ENCODE data around the gene RAET1L. TPM values are rescaled to one million over a fixed set of nuclear protein-coding genes. Genes with fewer than 3 reads are reported as not detected.
A peak's percentile ranks its signal among the peaks of the same experiment; 100 is the strongest.

The RAET1L gene
- total and polyA plus RNA-seq, 2 experiments from 2014 or later: not detected

DNA sequence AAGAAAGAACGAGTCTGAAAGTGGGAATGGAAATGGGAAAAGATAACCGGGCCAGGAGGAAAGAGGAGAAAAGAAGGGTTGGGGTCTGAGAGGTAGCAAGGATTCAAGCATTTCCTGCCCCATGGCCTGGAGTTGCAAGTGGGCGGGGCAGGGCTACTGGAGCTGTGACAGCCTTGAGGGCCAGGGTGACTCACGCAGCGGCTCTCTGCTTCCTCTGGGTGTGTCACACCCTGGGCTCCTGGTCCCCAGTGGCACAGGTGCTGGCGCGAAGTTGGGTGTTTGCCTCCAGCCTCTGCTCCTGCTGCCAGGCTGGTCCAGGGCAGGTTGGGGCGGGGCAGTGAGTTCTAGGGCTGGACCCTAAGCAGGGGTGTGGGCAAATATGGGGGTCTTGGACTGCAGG, 46.9 kb upstream of the RAET1L start:
- ATAC-seq (no peak), DNase-seq (ENCODE audit: low spot score) (peak; percentile 63)
- Mint-ChIP-seq H3K27me3 (ENCODE audit: insufficient read depth, low read depth, poor library complexity) (peaks cover 24% of the 10 kb centered on the region), H3K4me1 (peaks cover 17% of the 10 kb centered on the region), H3K4me3 (no peak overlapping the region), H3K27ac (no peak overlapping the region), H3K36me3 (ENCODE audit: low read depth) (no peaks in the 10 kb centered on the region), H3K9me3 (no peaks in the 10 kb centered on the region)
- Histone ChIP-seq H3K4me3 (no peak overlapping the region), H3K27ac (ENCODE audit: low read depth) (no peak overlapping the region), H3K4me2 (no peak overlapping the region), H3K9me2 (ENCODE audit: insufficient read depth) (no peaks in the 10 kb centered on the region), H2AFZ (no peak overlapping the region), H3F3A (replicated peaks; ENCODE audit: low read depth) (no peaks in the 10 kb centered on the region), H4K20me1 (replicated peaks; ENCODE audit: insufficient read depth) (no peaks in the 10 kb centered on the region), H3K36me3 (ENCODE audit: insufficient read depth) (no peaks in the 10 kb centered on the region), H3K4me1 (ENCODE audit: insufficient read depth) (no peaks in the 10 kb centered on the region), H3K27me3 (ENCODE audit: insufficient read depth) (peaks cover 21% of the 10 kb centered on the region), H3K79me2 (replicated peaks; ENCODE audit: insufficient read depth) (no peaks in the 10 kb centered on the region)
- TF ChIP-seq, protein P1, sequence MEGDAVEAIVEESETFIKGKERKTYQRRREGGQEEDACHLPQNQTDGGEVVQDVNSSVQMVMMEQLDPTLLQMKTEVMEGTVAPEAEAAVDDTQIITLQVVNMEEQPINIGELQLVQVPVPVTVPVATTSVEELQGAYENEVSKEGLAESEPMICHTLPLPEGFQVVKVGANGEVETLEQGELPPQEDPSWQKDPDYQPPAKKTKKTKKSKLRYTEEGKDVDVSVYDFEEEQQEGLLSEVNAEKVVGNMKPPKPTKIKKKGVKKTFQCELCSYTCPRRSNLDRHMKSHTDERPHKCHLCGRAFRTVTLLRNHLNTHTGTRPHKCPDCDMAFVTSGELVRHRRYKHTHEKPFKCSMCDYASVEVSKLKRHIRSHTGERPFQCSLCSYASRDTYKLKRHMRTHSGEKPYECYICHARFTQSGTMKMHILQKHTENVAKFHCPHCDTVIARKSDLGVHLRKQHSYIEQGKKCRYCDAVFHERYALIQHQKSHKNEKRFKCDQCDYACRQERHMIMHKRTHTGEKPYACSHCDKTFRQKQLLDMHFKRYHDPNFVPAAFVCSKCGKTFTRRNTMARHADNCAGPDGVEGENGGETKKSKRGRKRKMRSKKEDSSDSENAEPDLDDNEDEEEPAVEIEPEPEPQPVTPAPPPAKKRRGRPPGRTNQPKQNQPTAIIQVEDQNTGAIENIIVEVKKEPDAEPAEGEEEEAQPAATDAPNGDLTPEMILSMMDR (conservative IDR thresholded peaks at IDR 0.05; ENCODE audit: low read depth in 2 of 2): no peak
- no peak for TF ChIP-seq NANOG (IDR thresholded peaks at IDR 0.05; ENCODE audit: borderline replicate concordance)
- TF ChIP-seq, protein P2, sequence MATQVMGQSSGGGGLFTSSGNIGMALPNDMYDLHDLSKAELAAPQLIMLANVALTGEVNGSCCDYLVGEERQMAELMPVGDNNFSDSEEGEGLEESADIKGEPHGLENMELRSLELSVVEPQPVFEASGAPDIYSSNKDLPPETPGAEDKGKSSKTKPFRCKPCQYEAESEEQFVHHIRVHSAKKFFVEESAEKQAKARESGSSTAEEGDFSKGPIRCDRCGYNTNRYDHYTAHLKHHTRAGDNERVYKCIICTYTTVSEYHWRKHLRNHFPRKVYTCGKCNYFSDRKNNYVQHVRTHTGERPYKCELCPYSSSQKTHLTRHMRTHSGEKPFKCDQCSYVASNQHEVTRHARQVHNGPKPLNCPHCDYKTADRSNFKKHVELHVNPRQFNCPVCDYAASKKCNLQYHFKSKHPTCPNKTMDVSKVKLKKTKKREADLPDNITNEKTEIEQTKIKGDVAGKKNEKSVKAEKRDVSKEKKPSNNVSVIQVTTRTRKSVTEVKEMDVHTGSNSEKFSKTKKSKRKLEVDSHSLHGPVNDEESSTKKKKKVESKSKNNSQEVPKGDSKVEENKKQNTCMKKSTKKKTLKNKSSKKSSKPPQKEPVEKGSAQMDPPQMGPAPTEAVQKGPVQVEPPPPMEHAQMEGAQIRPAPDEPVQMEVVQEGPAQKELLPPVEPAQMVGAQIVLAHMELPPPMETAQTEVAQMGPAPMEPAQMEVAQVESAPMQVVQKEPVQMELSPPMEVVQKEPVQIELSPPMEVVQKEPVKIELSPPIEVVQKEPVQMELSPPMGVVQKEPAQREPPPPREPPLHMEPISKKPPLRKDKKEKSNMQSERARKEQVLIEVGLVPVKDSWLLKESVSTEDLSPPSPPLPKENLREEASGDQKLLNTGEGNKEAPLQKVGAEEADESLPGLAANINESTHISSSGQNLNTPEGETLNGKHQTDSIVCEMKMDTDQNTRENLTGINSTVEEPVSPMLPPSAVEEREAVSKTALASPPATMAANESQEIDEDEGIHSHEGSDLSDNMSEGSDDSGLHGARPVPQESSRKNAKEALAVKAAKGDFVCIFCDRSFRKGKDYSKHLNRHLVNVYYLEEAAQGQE (IDR thresholded peaks at IDR 0.05; ENCODE audit: unreplicated experiment): no peak
- TF ChIP-seq, protein P3, sequence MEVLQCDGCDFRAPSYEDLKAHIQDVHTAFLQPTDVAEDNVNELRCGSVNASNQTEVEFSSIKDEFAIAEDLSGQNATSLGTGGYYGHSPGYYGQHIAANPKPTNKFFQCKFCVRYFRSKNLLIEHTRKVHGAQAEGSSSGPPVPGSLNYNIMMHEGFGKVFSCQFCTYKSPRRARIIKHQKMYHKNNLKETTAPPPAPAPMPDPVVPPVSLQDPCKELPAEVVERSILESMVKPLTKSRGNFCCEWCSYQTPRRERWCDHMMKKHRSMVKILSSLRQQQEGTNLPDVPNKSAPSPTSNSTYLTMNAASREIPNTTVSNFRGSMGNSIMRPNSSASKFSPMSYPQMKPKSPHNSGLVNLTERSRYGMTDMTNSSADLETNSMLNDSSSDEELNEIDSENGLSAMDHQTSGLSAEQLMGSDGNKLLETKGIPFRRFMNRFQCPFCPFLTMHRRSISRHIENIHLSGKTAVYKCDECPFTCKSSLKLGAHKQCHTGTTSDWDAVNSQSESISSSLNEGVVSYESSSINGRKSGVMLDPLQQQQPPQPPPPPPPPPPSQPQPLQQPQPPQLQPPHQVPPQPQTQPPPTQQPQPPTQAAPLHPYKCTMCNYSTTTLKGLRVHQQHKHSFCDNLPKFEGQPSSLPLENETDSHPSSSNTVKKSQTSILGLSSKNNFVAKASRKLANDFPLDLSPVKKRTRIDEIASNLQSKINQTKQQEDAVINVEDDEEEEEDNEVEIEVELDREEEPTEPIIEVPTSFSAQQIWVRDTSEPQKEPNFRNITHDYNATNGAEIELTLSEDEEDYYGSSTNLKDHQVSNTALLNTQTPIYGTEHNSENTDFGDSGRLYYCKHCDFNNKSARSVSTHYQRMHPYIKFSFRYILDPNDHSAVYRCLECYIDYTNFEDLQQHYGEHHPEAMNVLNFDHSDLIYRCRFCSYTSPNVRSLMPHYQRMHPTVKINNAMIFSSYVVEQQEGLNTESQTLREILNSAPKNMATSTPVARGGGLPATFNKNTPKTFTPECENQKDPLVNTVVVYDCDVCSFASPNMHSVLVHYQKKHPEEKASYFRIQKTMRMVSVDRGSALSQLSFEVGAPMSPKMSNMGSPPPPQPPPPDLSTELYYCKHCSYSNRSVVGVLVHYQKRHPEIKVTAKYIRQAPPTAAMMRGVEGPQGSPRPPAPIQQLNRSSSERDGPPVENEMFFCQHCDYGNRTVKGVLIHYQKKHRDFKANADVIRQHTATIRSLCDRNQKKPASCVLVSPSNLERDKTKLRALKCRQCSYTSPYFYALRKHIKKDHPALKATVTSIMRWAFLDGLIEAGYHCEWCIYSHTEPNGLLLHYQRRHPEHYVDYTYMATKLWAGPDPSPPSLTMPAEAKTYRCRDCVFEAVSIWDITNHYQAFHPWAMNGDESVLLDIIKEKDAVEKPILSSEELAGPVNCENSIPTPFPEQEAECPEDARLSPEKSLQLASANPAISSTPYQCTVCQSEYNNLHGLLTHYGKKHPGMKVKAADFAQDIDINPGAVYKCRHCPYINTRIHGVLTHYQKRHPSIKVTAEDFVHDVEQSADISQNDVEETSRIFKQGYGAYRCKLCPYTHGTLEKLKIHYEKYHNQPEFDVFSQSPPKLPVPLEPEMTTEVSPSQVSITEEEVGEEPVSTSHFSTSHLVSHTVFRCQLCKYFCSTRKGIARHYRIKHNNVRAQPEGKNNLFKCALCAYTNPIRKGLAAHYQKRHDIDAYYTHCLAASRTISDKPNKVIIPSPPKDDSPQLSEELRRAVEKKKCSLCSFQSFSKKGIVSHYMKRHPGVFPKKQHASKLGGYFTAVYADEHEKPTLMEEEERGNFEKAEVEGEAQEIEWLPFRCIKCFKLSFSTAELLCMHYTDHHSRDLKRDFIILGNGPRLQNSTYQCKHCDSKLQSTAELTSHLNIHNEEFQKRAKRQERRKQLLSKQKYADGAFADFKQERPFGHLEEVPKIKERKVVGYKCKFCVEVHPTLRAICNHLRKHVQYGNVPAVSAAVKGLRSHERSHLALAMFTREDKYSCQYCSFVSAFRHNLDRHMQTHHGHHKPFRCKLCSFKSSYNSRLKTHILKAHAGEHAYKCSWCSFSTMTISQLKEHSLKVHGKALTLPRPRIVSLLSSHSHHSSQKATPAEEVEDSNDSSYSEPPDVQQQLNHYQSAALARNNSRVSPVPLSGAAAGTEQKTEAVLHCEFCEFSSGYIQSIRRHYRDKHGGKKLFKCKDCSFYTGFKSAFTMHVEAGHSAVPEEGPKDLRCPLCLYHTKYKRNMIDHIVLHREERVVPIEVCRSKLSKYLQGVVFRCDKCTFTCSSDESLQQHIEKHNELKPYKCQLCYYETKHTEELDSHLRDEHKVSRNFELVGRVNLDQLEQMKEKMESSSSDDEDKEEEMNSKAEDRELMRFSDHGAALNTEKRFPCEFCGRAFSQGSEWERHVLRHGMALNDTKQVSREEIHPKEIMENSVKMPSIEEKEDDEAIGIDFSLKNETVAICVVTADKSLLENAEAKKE (CRISPR knock-in tag; IDR thresholded peaks at IDR 0.05): no peak
- TF ChIP-seq ZNF331 (CRISPR knock-in tag; IDR thresholded peaks at IDR 0.05; ENCODE audit: low read depth): no peak
- TF ChIP-seq CREB1 (CRISPR knock-in tag; IDR thresholded peaks at IDR 0.05; ENCODE audit: low read depth): no peak
- TF ChIP-seq ZNF114 (CRISPR knock-in tag; IDR thresholded peaks at IDR 0.05): no peak
- TF ChIP-seq POLR2AphosphoS5 (IDR thresholded peaks at IDR 0.05; ENCODE audit: low read depth): no peak
- TF ChIP-seq JUNB (IDR thresholded peaks at IDR 0.05; ENCODE audit: unreplicated experiment): no peak
- TF ChIP-seq STAT1 (IDR thresholded peaks at IDR 0.05; ENCODE audit: unreplicated experiment): no peak
- no peak for TF ChIP-seq EZH2phosphoT487 (IDR thresholded peaks at IDR 0.05; ENCODE audit: unreplicated experiment)
- TF ChIP-seq EZH2 (IDR thresholded peaks at IDR 0.05; ENCODE audit: low read depth, unreplicated experiment): no peak
- TF ChIP-seq, protein P4, sequence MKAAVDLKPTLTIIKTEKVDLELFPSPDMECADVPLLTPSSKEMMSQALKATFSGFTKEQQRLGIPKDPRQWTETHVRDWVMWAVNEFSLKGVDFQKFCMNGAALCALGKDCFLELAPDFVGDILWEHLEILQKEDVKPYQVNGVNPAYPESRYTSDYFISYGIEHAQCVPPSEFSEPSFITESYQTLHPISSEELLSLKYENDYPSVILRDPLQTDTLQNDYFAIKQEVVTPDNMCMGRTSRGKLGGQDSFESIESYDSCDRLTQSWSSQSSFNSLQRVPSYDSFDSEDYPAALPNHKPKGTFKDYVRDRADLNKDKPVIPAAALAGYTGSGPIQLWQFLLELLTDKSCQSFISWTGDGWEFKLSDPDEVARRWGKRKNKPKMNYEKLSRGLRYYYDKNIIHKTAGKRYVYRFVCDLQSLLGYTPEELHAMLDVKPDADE (IDR thresholded peaks at IDR 0.05): no peak

Measured in GM23338 (cell line).